DMS114 treated with DMSO at 0.1 percent for 48 hours (cell line): ENCODE measurements around the gene HOXB8.

Experiments
- DNase-seq: peaks from one replicate; lab custom pipeline; 2025; ENCODE audit not compliant: unreplicated experiment; lab: John Stamatoyannopoulos, UW

HOXB8 gene

GRCh38 chr17:48569674-48570324 lies 45.3 kb downstream of the HOXB8 start:
- no peak for DNase-seq

- no peak for DNase-seq
These were observed 45.9 kb downstream of the HOXB8 start for GRCh38 chr17:48569240-48569582.

- no peak for DNase-seq
These were observed 46.4 kb downstream of the HOXB8 start for GRCh38 chr17:48568499-48569239.

- no peak for DNase-seq
These were observed 47.3 kb downstream of the HOXB8 start for GRCh38 chr17:48567646-48568354.

GRCh38 chr17:48567209-48567608 lies 47.9 kb downstream of the HOXB8 start:
- no peak for DNase-seq

- DNase-seq: no peak
These were observed 48.4 kb downstream of the HOXB8 start for GRCh38 chr17:48566717-48567116.

GRCh38 chr17:48565925-48566710 lies 49.0 kb downstream of the HOXB8 start:
- no peak for DNase-seq

- no peak for DNase-seq
These were observed 50.0 kb downstream of the HOXB8 start for GRCh38 chr17:48565022-48565554.

- no peak for DNase-seq
These were observed 50.7 kb downstream of the HOXB8 start for GRCh38 chr17:48564188-48565021.

GRCh38 chr17:48563867-48564187 lies 51.3 kb downstream of the HOXB8 start:
- no peak for DNase-seq

GRCh38 chr17:48563385-48563838 lies 51.7 kb downstream of the HOXB8 start:
- DNase-seq: no peak

GRCh38 chr17:48562934-48563333 lies 52.2 kb downstream of the HOXB8 start:
- no peak for DNase-seq
